Measurements from ENCODE around the gene CP.

GRCh38 chr3:149226776-149227175 lies 5.1 kb upstream of the CP start:
- TF ChIP-seq JUND (IDR thresholded peaks at IDR 0.05): no peak
- TF ChIP-seq YY1 (IDR thresholded peaks at IDR 0.05): no peak
- TF ChIP-seq CTCF (IDR thresholded peaks at IDR 0.05; ENCODE audit: low read depth, low read length, missing input control): no peak
- TF ChIP-seq REST (IDR thresholded peaks at IDR 0.05): no peak
- no peak for TF ChIP-seq MAX (IDR thresholded peaks at IDR 0.05)
- TF ChIP-seq ATF3 (IDR thresholded peaks at IDR 0.05): no peak
- no peak for TF ChIP-seq RAD21 (IDR thresholded peaks at IDR 0.05)
- no peak for TF ChIP-seq GABPA (IDR thresholded peaks at IDR 0.05 in 1 of 2, conservative IDR thresholded peaks at IDR 0.05 in 1 of 2)
- no peak for TF ChIP-seq TAF1 (conservative IDR thresholded peaks at IDR 0.05)

All from liver (tissue), 3 donors.